Endothelial cell of umbilical vein (primary cell): Measurements from ENCODE around the gene ZFY. TPM values are rescaled to one million over a fixed set of nuclear protein-coding genes. Genes with fewer than 3 reads are reported as not detected.

Source experiments
- BruUV-seq: library from RNA; stranded (reverse); fragments of 400-500 nt; replicated peaks from 2 replicates; lab custom pipeline; 2021; lab: Mats Ljungman, UMichigan
- CTCF ChIA-PET: fragments of 300-600, 350-600 bp; sonication (Branson Sonifier 250); formaldehyde crosslinking; loops from one replicate; lab custom pipeline; 2021; ENCODE audit warnings: antibody characterized with exemption, inconsistent platforms; lab: Charles Lee
- POLR2A ChIA-PET: fragments of 300-600, 350-600 bp; sonication (Branson Sonifier 250); formaldehyde crosslinking; loops from one replicate; lab custom pipeline; 2021; ENCODE audit warnings: antibody characterized with exemption, inconsistent platforms; lab: Charles Lee
- DNase-seq: peaks from one replicate; pipeline ENCODE4 v3.0.0-alpha.2; 2011; ENCODE audit warnings: low read depth, low spot score
- FAIRE-seq: peaks from 2 replicates; lab custom pipeline; 2011; peaks lifted over from hg19 to GRCh38; lab: Jason Lieb, UNC
- H2AFZ ChIP-seq: 2 replicates; pipeline ENCODE4 v1.6.0; 2012; ENCODE audit warnings: low read depth, low read length, control low read depth, inconsistent platforms
- H3K27ac ChIP-seq: 2 replicates; pipeline ENCODE4 v1.5.1; 2011; ENCODE audit warnings: low read depth, mild to moderate bottlenecking, control low read depth, low read length, moderate library complexity; ENCODE audit not compliant: insufficient read depth
- H3K27me3 ChIP-seq, 2 experiments: 2 replicates each; pipeline versions ENCODE4 v1.6.0 to v1.6.1; 2011; ENCODE audit warnings: low read length in 2 of 2, mixed read lengths in 1 of 2; ENCODE audit not compliant: control insufficient read depth in 2 of 2, insufficient read depth in 2 of 2
- H3K36me3 ChIP-seq, 2 experiments: 2 replicates in 1 of 2; 3 replicates in 1 of 2; pipeline ENCODE4 v1.5.1; 2011; ENCODE audit warnings: low read length in 2 of 2, mild to moderate bottlenecking in 1 of 2, moderate library complexity in 1 of 2; ENCODE audit not compliant: control insufficient read depth in 2 of 2, insufficient read depth in 2 of 2; ENCODE audit errors: extremely low read depth in 1 of 2
- H3K4me1 ChIP-seq: 3 replicates; pipeline ENCODE4 v1.5.1; 2011; ENCODE audit warnings: mild to moderate bottlenecking, low read length; ENCODE audit not compliant: control insufficient read depth, insufficient read depth; ENCODE audit errors: extremely low read depth
- H3K4me2 ChIP-seq: 2 replicates; pipeline ENCODE4 v1.6.1; 2011; ENCODE audit warnings: low read length, control low read depth, mixed read lengths; ENCODE audit not compliant: insufficient read depth
- H3K4me3 ChIP-seq, 3 experiments: fragments of 200-600 bp in 1 of 3; sonication (generic), shearing (Covaris generic) in 1 of 3; replicated peaks in 1 of 3; 2 replicates each; pipeline ENCODE4 v1.5.1; 2011 to 2016; ENCODE audit warnings: control low read depth in 3 of 3, low read length in 3 of 3, mild to moderate bottlenecking in 2 of 3, inconsistent platforms in 1 of 3, low read depth in 1 of 3, moderate library complexity in 1 of 3; ENCODE audit not compliant: insufficient read depth in 1 of 3
- H3K79me2 ChIP-seq: 2 replicates; pipeline ENCODE4 v1.6.0; 2012; ENCODE audit warnings: low read length, inconsistent platforms; ENCODE audit not compliant: control insufficient read depth, insufficient read depth
- H3K9ac ChIP-seq: replicated peaks from 2 replicates; pipeline ENCODE3; 2011; ENCODE audit warnings: low read length, control low read depth; ENCODE audit not compliant: insufficient read depth; ENCODE audit errors: extremely low read depth
- H3K9me1 ChIP-seq: replicated peaks from 3 replicates; pipeline ENCODE4 v1.6.0; 2011; ENCODE audit warnings: mild to moderate bottlenecking, low read length; ENCODE audit not compliant: control insufficient read depth, insufficient read depth; ENCODE audit errors: extremely low read depth
- H3K9me3 ChIP-seq: replicated peaks from 2 replicates; pipeline ENCODE4 v1.5.1; 2012; ENCODE audit warnings: low read length, inconsistent platforms; ENCODE audit not compliant: control insufficient read depth, insufficient read depth
- H4K20me1 ChIP-seq: replicated peaks from 2 replicates; pipeline ENCODE3; 2011; ENCODE audit warnings: mild to moderate bottlenecking, low read length; ENCODE audit not compliant: control insufficient read depth, insufficient read depth; ENCODE audit errors: extremely low read depth
- EZH2 ChIP-seq: IDR thresholded peaks from 2 replicates; pipeline ENCODE4 v1.6.1; 2012; ENCODE audit warnings: borderline replicate concordance, low read depth, mild to moderate bottlenecking, moderate library complexity, low read length, inconsistent platforms; ENCODE audit not compliant: severe bottlenecking
- FOS ChIP-seq: IDR thresholded peaks from 2 replicates; pipeline ENCODE4 v1.6.1; 2011; ENCODE audit warnings: mild to moderate bottlenecking, low read length, moderate library complexity, borderline replicate concordance; ENCODE audit not compliant: insufficient read depth
- GATA2 ChIP-seq: IDR thresholded peaks from 2 replicates; pipeline ENCODE4 v1.7.0; 2011; ENCODE audit warnings: low read depth, mild to moderate bottlenecking, moderate library complexity, mixed read lengths, low read length; ENCODE audit not compliant: insufficient read length, insufficient read depth
- JUN ChIP-seq: IDR thresholded peaks from 2 replicates; pipeline ENCODE4 v1.6.1; 2011; ENCODE audit warnings: borderline replicate concordance, low read depth; ENCODE audit not compliant: insufficient read length, insufficient read depth
- MAX ChIP-seq: IDR thresholded peaks from 2 replicates; pipeline ENCODE4 v1.6.1; 2011; ENCODE audit not compliant: insufficient read depth, insufficient read length
- MYC ChIP-seq: IDR thresholded peaks from one replicate; pipeline ENCODE4 v1.6.1; 2011; ENCODE audit warnings: mild to moderate bottlenecking, low read depth, low read length
- POLR2A ChIP-seq: IDR thresholded peaks from 2 replicates; pipeline ENCODE4 v1.6.1; 2012; ENCODE audit warnings: low read depth, mild to moderate bottlenecking, control low read depth, low read length
- POLR2AphosphoS5 ChIP-seq: IDR thresholded peaks from 2 replicates; pipeline ENCODE4 v1.6.1; 2012; ENCODE audit warnings: low read depth, mild to moderate bottlenecking, control low read depth, low read length, moderate library complexity; ENCODE audit not compliant: insufficient read depth
- dilution Hi-C: fragments of 300-500 bp; cut with MboI; formaldehyde crosslinking; loops from one replicate; pipeline ENCODE4 v1.15.0; 2019; ENCODE audit warnings: low sequenced_read_pairs; ENCODE audit not compliant: extremely low pct_ligation_motif_present
- intact Hi-C: fragments of 100-400 bp; cut with micrococcal nuclease; formaldehyde crosslinking; loops from one replicate; pipeline ENCODE4 v1.10.0; 2022
- polyA plus RNA-seq, 4 experiments: library from polyadenylated mRNA; depleted of rRNA in 3 of 4; stranded (reverse) in 3 of 4; unstranded in 1 of 4; fragments of >200 nt; gene quantifications; 2 replicates each; pipeline versions ENCODE4 v1.2.1 to v1.2.3, GENCODE V29; 2011 to 2012; ENCODE audit warnings: missing spikeins in 1 of 4
- small RNA-seq: library from RNA; depleted of rRNA; stranded (forward); fragments of <200 nt; gene quantifications from one replicate; pipeline ENCODE3, GENCODE V24; 2012; ENCODE audit warnings: low replicate concordance, low read depth; ENCODE audit not compliant: insufficient read depth, insufficient read length
- total RNA-seq: library from RNA; stranded (reverse); gene quantifications from 2 replicates; pipeline ENCODE4 v1.2.3, GENCODE V29; 2021
- TF ChIP-seq, protein P1 (sequence below), 2 donors: IDR thresholded peaks; 1 replicate in 1 of 2; 2 replicates in 1 of 2; pipeline ENCODE4 v1.5.1; 2011; ENCODE audit warnings: low read length in 2 of 2, mild to moderate bottlenecking in 2 of 2, moderate library complexity in 2 of 2, control low read depth in 1 of 2, inconsistent platforms in 1 of 2, low read depth in 1 of 2; ENCODE audit not compliant: insufficient read depth in 1 of 2; ENCODE audit errors: extremely low read depth in 1 of 2

The ZFY gene
- total and polyA plus RNA-seq, 2 donors (not counting 3 experiments of a cell fraction or from before 2014, with no cell fraction given) = 3.1 to 10.8 TPM

GRCh38 chrY:3025357-3025756 is 90.2 kb downstream of the ZFY start:
- no peaks in the 10 kb centered on the region for H3K36me3 ChIP-seq
- no peaks in the 10 kb centered on the region for H3K79me2 ChIP-seq
- no peak overlapping the region for H3K9ac ChIP-seq
- no peaks in the 10 kb centered on the region for H4K20me1 ChIP-seq
- POLR2A ChIA-PET = no interaction called here
- H3K4me2 ChIP-seq = no peak overlapping the region
- no peaks in the 10 kb centered on the region for H3K27me3 ChIP-seq
- no peaks in the 10 kb centered on the region for H3K9me3 ChIP-seq
- DNase-seq = no peak
- no peak for FAIRE-seq
- no peak overlapping the region for H2AFZ ChIP-seq
- no peaks in the 10 kb centered on the region for H3K4me1 ChIP-seq
- dilution Hi-C loops (no loop called here), intact Hi-C loops (no loop called here)
- H3K27ac ChIP-seq = no peak overlapping the region
- no peak for TF ChIP-seq POLR2AphosphoS5
- no peak for TF ChIP-seq MAX
- no peak for TF ChIP-seq POLR2A
- TF ChIP-seq, protein P1, sequence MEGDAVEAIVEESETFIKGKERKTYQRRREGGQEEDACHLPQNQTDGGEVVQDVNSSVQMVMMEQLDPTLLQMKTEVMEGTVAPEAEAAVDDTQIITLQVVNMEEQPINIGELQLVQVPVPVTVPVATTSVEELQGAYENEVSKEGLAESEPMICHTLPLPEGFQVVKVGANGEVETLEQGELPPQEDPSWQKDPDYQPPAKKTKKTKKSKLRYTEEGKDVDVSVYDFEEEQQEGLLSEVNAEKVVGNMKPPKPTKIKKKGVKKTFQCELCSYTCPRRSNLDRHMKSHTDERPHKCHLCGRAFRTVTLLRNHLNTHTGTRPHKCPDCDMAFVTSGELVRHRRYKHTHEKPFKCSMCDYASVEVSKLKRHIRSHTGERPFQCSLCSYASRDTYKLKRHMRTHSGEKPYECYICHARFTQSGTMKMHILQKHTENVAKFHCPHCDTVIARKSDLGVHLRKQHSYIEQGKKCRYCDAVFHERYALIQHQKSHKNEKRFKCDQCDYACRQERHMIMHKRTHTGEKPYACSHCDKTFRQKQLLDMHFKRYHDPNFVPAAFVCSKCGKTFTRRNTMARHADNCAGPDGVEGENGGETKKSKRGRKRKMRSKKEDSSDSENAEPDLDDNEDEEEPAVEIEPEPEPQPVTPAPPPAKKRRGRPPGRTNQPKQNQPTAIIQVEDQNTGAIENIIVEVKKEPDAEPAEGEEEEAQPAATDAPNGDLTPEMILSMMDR (IDR thresholded peaks at IDR 0.05; ENCODE audit: extremely low read depth in 1 of 2, insufficient read depth in 1 of 2, low read depth in 1 of 2, low read length in 2 of 2) = no peak
- TF ChIP-seq FOS = no peak
- no peak for TF ChIP-seq EZH2
- no peak for TF ChIP-seq GATA2
- no peak for TF ChIP-seq JUN
- TF ChIP-seq MYC = no peak
- CTCF ChIA-PET = no interaction called here
- no peak overlapping the region for H3K4me3 ChIP-seq
- H3K9me1 ChIP-seq = no peaks in the 10 kb centered on the region
- BruUV-seq = no TSS peak

Small RNAs within 50 kb of the gene (small RNA-seq; reads per million reads assigned to genes)
- not detected for gene EEF1A1P41

Other genes starting within 250 kb of the ZFY start
- gene SRY, start 147.7 kb upstream of the ZFY start, total RNA-seq = not detected in 2 replicates
- not detected in 2 replicates for gene SRY, start 147.7 kb upstream of the ZFY start, polyA plus RNA-seq
- gene RPS4Y1, start 93.8 kb upstream of the ZFY start, total RNA-seq = 296 and 335 TPM in 2 replicates
- gene RPS4Y1, start 93.8 kb upstream of the ZFY start, polyA plus RNA-seq = 598 and 704 TPM in 2 replicates